Measurements from ENCODE around the gene GLYR1. TPM values are rescaled to one million over a fixed set of nuclear protein-coding genes. Genes with fewer than 3 reads are reported as not detected.

Gene GLYR1
- total RNA-seq, 5 donors from 2014 or later (not counting 1 experiment from before 2014, with no cell fraction given), result 95.5 to 106 (median 102) TPM

- no peak overlapping the region for H3K4me3 Mint-ChIP-seq
- ChIA-PET CTCF (no interaction called here), POLR2A (no interaction called here)
- H3K27ac Mint-ChIP-seq, result no peak overlapping the region
- no peaks in the 10 kb centered on the region for H3K9me3 Mint-ChIP-seq
- Histone ChIP-seq H3K4me1 (ENCODE audit: control insufficient read depth in 1 of 2, extremely low read depth in 1 of 2, insufficient read depth in 2 of 2, low read length in 2 of 2) (no peaks in the 10 kb centered on the region), H3K9me3 (no peaks in the 10 kb centered on the region), H3K27me3 (replicated peaks in 1 of 2; ENCODE audit: control insufficient read depth in 2 of 2, extremely low read depth in 1 of 2, insufficient read depth in 2 of 2, low read length in 1 of 2) (no peaks in the 10 kb centered on the region), H3K4me3 (ENCODE audit: control insufficient read depth in 1 of 2, extremely low read depth in 1 of 2, low read length in 1 of 2) (no peak overlapping the region), H3K36me3 (ENCODE audit: control insufficient read depth in 2 of 2, extremely low read depth in 1 of 2, insufficient read depth in 1 of 2, low read length in 1 of 2) (no peaks in the 10 kb centered on the region), H3K27ac (ENCODE audit: low read length) (no peak overlapping the region)
- no peaks in the 10 kb centered on the region for H3K4me1 Mint-ChIP-seq
- DNase-seq (no peak), ATAC-seq (replicated peaks in 1 of 4) (no peak)
- 80% methylated on average over 1 of the region's 2 CpGs for WGBS (ENCODE audit: insufficient coverage)
- H3K36me3 Mint-ChIP-seq, result no peaks in the 10 kb centered on the region
- H3K27me3 Mint-ChIP-seq, result no peaks in the 10 kb centered on the region
These were observed 70.9 kb downstream of the GLYR1 start for GRCh38 chr16:4776141-4776705.

GRCh38 chr16:4775005-4775404, 72.1 kb downstream of the GLYR1 start:
- H3K4me1 Mint-ChIP-seq, result no peaks in the 10 kb centered on the region
- DNase-seq (no peak), ATAC-seq (replicated peaks in 1 of 4) (peak in 1 of 4 experiments; percentile 12)
- no peaks in the 10 kb centered on the region for H3K9me3 Mint-ChIP-seq
- Histone ChIP-seq H3K4me3 (ENCODE audit: control insufficient read depth in 1 of 2, extremely low read depth in 1 of 2, low read length in 1 of 2) (no peak overlapping the region), H3K27me3 (replicated peaks in 1 of 2; ENCODE audit: control insufficient read depth in 2 of 2, extremely low read depth in 1 of 2, insufficient read depth in 2 of 2, low read length in 1 of 2) (no peaks in the 10 kb centered on the region), H3K9me3 (no peaks in the 10 kb centered on the region), H3K27ac (ENCODE audit: low read length) (no peak overlapping the region), H3K36me3 (ENCODE audit: control insufficient read depth in 2 of 2, extremely low read depth in 1 of 2, insufficient read depth in 1 of 2, low read length in 1 of 2) (no peaks in the 10 kb centered on the region), H3K4me1 (ENCODE audit: control insufficient read depth in 1 of 2, extremely low read depth in 1 of 2, insufficient read depth in 2 of 2, low read length in 2 of 2) (no peaks in the 10 kb centered on the region)
- no peak overlapping the region for H3K27ac Mint-ChIP-seq
- WGBS (ENCODE audit: insufficient coverage), result 85% methylated on average over 4 of the region's 13 CpGs
- no peaks in the 10 kb centered on the region for H3K27me3 Mint-ChIP-seq
- ChIA-PET CTCF (no interaction called here), POLR2A (no interaction called here)
- no peak overlapping the region for H3K4me3 Mint-ChIP-seq
- H3K36me3 Mint-ChIP-seq, result no peaks in the 10 kb centered on the region

GRCh38 chr16:4772351-4772750, 74.7 kb downstream of the GLYR1 start:
- CTCF ChIA-PET, result no interaction called here
- no peaks in the 10 kb centered on the region for H3K9me3 Mint-ChIP-seq
- no peak overlapping the region for H3K27ac Mint-ChIP-seq
- ATAC-seq (replicated peaks in 1 of 4), result no peak
- Histone ChIP-seq H3K4me1 (ENCODE audit: control insufficient read depth in 1 of 2, extremely low read depth in 1 of 2, insufficient read depth in 2 of 2, low read length in 2 of 2) (peaks cover 8 to 21% of the 10 kb centered on the region in 2 experiments), H3K27ac (ENCODE audit: low read length) (no peak overlapping the region), H3K27me3 (replicated peaks in 1 of 2; ENCODE audit: control insufficient read depth in 2 of 2, extremely low read depth in 1 of 2, insufficient read depth in 2 of 2, low read length in 1 of 2) (no peaks in the 10 kb centered on the region), H3K36me3 (ENCODE audit: control insufficient read depth in 2 of 2, extremely low read depth in 1 of 2, insufficient read depth in 1 of 2, low read length in 1 of 2) (no peaks in the 10 kb centered on the region), H3K9me3 (no peaks in the 10 kb centered on the region), H3K4me3 (ENCODE audit: control insufficient read depth in 1 of 2, extremely low read depth in 1 of 2, low read length in 1 of 2) (no peak overlapping the region)
- no peaks in the 10 kb centered on the region for H3K36me3 Mint-ChIP-seq
- no peak for DNase-seq
- POLR2A ChIA-PET, result no interaction called here
- peaks cover 12 to 23% (median 20%) of the 10 kb centered on the region in 3 donors for H3K4me1 Mint-ChIP-seq
- no peak overlapping the region for H3K4me3 Mint-ChIP-seq
- H3K27me3 Mint-ChIP-seq, result no peaks in the 10 kb centered on the region
- 100% methylated on average over 3 of the region's 5 CpGs for WGBS (ENCODE audit: insufficient coverage)

- Histone ChIP-seq H3K9me3 (no peaks in the 10 kb centered on the region), H3K27me3 (replicated peaks in 1 of 2; ENCODE audit: control insufficient read depth in 2 of 2, extremely low read depth in 1 of 2, insufficient read depth in 2 of 2, low read length in 1 of 2) (no peaks in the 10 kb centered on the region), H3K27ac (ENCODE audit: low read length) (no peak overlapping the region), H3K4me1 (ENCODE audit: control insufficient read depth in 1 of 2, extremely low read depth in 1 of 2, insufficient read depth in 2 of 2, low read length in 2 of 2) (peaks cover 8 to 26% of the 10 kb centered on the region in 2 experiments), H3K4me3 (ENCODE audit: control insufficient read depth in 1 of 2, extremely low read depth in 1 of 2, low read length in 1 of 2) (no peak overlapping the region), H3K36me3 (ENCODE audit: control insufficient read depth in 2 of 2, extremely low read depth in 1 of 2, insufficient read depth in 1 of 2, low read length in 1 of 2) (no peaks in the 10 kb centered on the region)
- ChIA-PET POLR2A (no interaction called here), CTCF (no interaction called here)
- no peaks in the 10 kb centered on the region for H3K9me3 Mint-ChIP-seq
- no peak overlapping the region for H3K4me3 Mint-ChIP-seq
- no peak for ATAC-seq (replicated peaks in 1 of 4)
- no peak overlapping the region for H3K27ac Mint-ChIP-seq
- no CpG with 5 or more reads among the region's 3 CpGs for WGBS (ENCODE audit: insufficient coverage)
- DNase-seq, result no peak
- H3K27me3 Mint-ChIP-seq, result no peaks in the 10 kb centered on the region
- peaks cover 15 to 23% (median 23%) of the 10 kb centered on the region in 3 donors for H3K4me1 Mint-ChIP-seq
- H3K36me3 Mint-ChIP-seq, result no peaks in the 10 kb centered on the region
These were observed 75.4 kb downstream of the GLYR1 start for GRCh38 chr16:4771646-4772045.

- Histone ChIP-seq H3K4me3 (ENCODE audit: control insufficient read depth in 1 of 2, extremely low read depth in 1 of 2, low read length in 1 of 2) (peak overlapping the region; percentile 58 to 75), H3K9me3 (no peaks in the 10 kb centered on the region), H3K4me1 (ENCODE audit: control insufficient read depth in 1 of 2, extremely low read depth in 1 of 2, insufficient read depth in 2 of 2, low read length in 2 of 2) (peaks cover 8 to 42% of the 10 kb centered on the region in 2 experiments), H3K36me3 (ENCODE audit: control insufficient read depth in 2 of 2, extremely low read depth in 1 of 2, insufficient read depth in 1 of 2, low read length in 1 of 2) (peaks cover 0 to 5% of the 10 kb centered on the region in 2 donors), H3K27ac (ENCODE audit: low read length) (peak overlapping the region; percentile 54), H3K27me3 (replicated peaks in 1 of 2; ENCODE audit: control insufficient read depth in 2 of 2, extremely low read depth in 1 of 2, insufficient read depth in 2 of 2, low read length in 1 of 2) (no peaks in the 10 kb centered on the region)
- Mint-ChIP-seq H3K27me3 (no peaks in the 10 kb centered on the region), H3K4me3 (peak overlapping the region; percentile 86 to 93 (median 88)), H3K9me3 (no peaks in the 10 kb centered on the region), H3K27ac (peak overlapping the region; percentile 91 to 95), H3K36me3 (no peaks in the 10 kb centered on the region), H3K4me1 (peaks cover 28 to 38% (median 32%) of the 10 kb centered on the region in 3 donors)
- DNase-seq, result no peak
- WGBS (ENCODE audit: insufficient coverage), result 98% methylated on average over 7 of the region's 7 CpGs
- CTCF ChIA-PET, result interaction anchor here in 1 of 2 donors (0.7 to 1.4 kb wide), 2 partner anchors 34 kb away, joined by 3 to 5 read pairs; partner anchors contain the start of genes ANKS3 and DNAAF8
- POLR2A ChIA-PET, result no interaction called here
- no peak for ATAC-seq (replicated peaks in 1 of 4)
These were observed 77.8 kb downstream of the GLYR1 start for GRCh38 chr16:4769306-4769638.

GRCh38 chr16:4768549-4769305, 78.4 kb downstream of the GLYR1 start:
- H3K27ac ChIP-seq (ENCODE audit: low read length), result peak overlapping the region; percentile 54
- peak overlapping the region; percentile 58 to 75 for H3K4me3 ChIP-seq (ENCODE audit: control insufficient read depth in 1 of 2, extremely low read depth in 1 of 2, low read length in 1 of 2)
- no peaks in the 10 kb centered on the region for H3K9me3 ChIP-seq
- CTCF ChIA-PET, result interaction anchor here (0.6 to 1.8 kb wide), 4 partner anchors 23 to 108 kb away, joined by 4 to 5 read pairs (median 4); partner anchors contain the start of genes ANKS3 (in 1 of the 2), DNAAF8 (in 1 of the 2) and ROGDI (in 1 of the 2)
- ATAC-seq (replicated peaks in 1 of 4) (peak; percentile 59 to 68 (median 64)), DNase-seq (peak; percentile 43 to 91 (median 64))
- H3K4me3 Mint-ChIP-seq, result peak overlapping the region; percentile 86 to 93 (median 88)
- H3K36me3 Mint-ChIP-seq, result peaks cover 3% of the 10 kb centered on the region
- WGBS (ENCODE audit: insufficient coverage), result 4% methylated on average over 36 of the region's 48 CpGs
- no peaks in the 10 kb centered on the region for H3K27me3 Mint-ChIP-seq
- no peaks in the 10 kb centered on the region for H3K27me3 ChIP-seq (replicated peaks in 1 of 2; ENCODE audit: control insufficient read depth in 2 of 2, extremely low read depth in 1 of 2, insufficient read depth in 2 of 2, low read length in 1 of 2)
- peaks cover 32 to 42% (median 33%) of the 10 kb centered on the region in 3 donors for H3K4me1 Mint-ChIP-seq
- H3K4me1 ChIP-seq (ENCODE audit: control insufficient read depth in 1 of 2, extremely low read depth in 1 of 2, insufficient read depth in 2 of 2, low read length in 2 of 2), result peaks cover 8 to 42% of the 10 kb centered on the region in 2 experiments
- peaks cover 0 to 10% of the 10 kb centered on the region in 2 donors for H3K36me3 ChIP-seq (ENCODE audit: control insufficient read depth in 2 of 2, extremely low read depth in 1 of 2, insufficient read depth in 1 of 2, low read length in 1 of 2)
- no peaks in the 10 kb centered on the region for H3K9me3 Mint-ChIP-seq
- POLR2A ChIA-PET, result interaction anchor here in 1 of 2 donors (0.7 kb wide), 1 partner anchor 152 kb away, joined by 4 read pairs; no protein-coding TSS in a partner anchor
- H3K27ac Mint-ChIP-seq, result peak overlapping the region; percentile 91 to 95

All from T-cell (primary cell).